NCI-H345 treated with DMSO at 0.1 percent for 48 hours (cell line): ENCODE results near the gene MRPL55.

ENCODE experiments used
- DNase-seq: peaks from one replicate; lab custom pipeline; 2025; ENCODE audit not compliant: unreplicated experiment; lab: John Stamatoyannopoulos, UW

MRPL55 gene

DNA sequence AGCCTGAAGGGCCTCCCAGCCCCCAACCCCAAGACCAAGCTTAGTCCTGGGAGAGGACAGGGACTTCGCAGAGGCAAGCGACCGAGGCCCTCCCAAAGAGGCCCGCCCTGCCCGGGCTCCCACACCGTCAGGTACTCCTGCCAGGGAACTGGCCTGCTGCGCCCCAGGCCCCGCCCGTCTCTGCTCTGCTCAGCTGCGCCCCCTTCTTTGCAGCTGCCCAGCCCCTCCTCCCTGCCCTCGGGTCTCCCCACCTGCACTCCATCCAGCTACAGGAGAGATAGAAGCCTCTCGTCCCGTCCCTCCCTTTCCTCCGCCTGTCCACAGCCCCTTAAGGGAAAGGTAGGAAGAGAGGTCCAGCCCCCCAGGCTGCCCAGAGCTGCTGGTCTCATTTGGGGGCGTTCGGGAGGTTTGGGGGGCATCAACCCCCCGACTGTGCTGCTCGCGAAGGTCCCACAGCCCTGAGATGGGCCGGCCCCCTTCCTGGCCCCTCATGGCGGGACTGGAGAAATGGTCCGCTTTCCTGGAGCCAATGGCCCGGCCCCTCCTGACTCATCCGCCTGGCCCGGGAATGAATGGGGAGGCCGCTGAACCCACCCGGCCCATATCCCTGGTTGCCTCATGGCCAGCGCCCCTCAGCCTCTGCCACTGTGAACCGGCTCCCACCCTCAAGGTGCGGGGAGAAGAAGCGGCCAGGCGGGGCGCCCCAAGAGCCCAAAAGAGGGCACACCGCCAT is 48.5 kb downstream of the MRPL55 start:
- DNase-seq, result no peak

DNA sequence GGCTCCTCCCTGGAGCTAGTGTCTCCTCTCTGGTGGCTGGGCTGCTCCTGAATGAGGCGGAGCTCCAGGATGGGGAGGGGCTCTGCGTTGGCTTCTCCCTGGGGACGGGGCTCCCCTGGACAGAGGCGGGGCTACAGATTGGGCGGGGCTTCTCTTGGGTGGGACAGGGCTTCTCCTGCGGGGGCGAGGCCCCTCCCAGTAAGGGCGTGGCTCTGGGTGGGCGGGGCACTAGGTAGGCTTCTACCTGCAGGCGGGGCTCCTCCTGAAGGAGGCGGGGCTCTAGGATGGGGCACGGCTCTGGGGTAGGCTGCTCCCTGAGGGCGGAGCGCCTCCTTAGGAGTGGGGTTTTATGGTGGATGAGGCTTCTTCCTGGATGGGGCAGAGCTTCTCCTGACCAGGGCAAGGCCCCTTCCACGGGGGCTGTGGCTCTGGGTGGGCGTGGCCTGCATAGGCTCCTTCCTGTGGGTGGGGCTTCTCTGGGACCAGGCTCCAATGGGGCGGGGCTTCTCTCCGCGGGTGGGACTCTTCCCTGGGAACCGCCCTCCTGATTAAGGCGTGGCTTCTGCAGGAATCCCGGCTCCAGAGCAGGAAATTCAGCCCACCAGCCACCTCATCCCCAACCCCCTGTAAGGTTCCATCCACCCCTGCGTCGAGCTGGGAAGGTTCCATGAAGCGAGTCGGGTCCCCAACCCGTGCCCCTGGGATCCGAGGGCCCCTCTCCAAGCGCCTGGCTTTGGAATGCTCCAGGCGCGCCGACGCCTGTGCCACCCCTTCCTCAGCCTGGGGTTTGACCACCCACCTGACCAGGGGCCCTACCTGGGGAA is 49.3 kb downstream of the MRPL55 start:
- DNase-seq, result peak; percentile 87

DNA sequence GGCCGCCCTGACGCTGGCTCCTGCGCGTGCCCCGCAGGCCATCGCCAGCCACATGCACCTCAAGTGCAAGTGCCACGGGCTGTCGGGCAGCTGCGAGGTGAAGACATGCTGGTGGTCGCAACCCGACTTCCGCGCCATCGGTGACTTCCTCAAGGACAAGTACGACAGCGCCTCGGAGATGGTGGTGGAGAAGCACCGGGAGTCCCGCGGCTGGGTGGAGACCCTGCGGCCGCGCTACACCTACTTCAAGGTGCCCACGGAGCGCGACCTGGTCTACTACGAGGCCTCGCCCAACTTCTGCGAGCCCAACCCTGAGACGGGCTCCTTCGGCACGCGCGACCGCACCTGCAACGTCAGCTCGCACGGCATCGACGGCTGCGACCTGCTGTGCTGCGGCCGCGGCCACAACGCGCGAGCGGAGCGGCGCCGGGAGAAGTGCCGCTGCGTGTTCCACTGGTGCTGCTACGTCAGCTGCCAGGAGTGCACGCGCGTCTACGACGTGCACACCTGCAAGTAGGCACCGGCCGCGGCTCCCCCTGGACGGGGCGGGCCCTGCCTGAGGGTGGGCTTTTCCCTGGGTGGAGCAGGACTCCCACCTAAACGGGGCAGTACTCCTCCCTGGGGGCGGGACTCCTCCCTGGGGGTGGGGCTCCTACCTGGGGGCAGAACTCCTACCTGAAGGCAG is 50.0 kb downstream of the MRPL55 start:
- DNase-seq, result no peak

DNA sequence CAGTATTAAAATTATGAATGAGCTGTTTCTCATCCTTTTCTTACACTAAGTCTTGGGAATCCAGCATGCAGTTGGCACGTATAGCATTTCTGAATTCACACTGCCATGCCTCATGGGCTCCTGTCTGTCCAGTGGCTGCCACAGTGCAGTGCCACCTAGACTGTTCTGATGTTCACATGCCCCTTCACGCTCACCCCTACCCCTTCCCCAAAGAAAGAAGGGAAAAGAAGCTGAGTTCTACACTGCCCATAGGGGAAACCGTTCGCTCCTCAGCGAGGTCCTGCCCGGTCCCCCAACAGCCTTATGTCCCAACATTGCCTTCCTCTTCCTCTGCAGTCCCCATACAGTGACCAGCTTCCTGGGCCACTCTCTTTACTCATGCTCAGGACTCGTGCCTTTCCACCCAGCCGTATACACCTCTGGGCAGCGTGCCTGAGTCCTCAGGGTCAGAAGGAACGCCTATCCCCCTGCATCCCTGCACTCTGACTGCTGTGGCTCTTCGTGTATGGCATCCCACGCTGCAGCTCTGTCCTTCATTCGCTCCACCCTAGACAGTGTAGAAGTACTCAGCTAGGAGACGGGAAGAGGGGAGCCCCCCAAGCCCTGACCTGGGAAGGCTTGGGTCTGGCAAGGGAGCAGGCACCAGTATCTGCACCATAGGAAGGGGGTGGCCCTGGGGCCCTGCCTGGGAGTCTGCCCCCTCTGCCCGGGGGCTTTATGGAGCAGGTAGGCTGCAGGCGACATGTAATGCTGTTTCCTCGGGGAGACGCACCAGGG is 50.7 kb downstream of the MRPL55 start:
- DNase-seq, result no peak
